GM18951 (cell line): ENCODE results near the gene ACTN4.

Experiments
- POLR2A ChIP-seq: IDR thresholded peaks from 4 replicates; pipeline ENCODE4 v1.6.1; 2011; ENCODE audit warnings: mild to moderate bottlenecking; ENCODE audit not compliant: insufficient read length, insufficient read depth; ENCODE audit errors: extremely low read depth
- in situ Hi-C: fragments of 300-500 bp; cut with MboI; formaldehyde crosslinking; loops from one replicate; pipeline ENCODE4 v1.12.0; 2022; ENCODE audit warnings: low sequenced_read_pairs, mixed read lengths, inconsistent platforms; ENCODE audit not compliant: unreplicated experiment

The ACTN4 gene

DNA sequence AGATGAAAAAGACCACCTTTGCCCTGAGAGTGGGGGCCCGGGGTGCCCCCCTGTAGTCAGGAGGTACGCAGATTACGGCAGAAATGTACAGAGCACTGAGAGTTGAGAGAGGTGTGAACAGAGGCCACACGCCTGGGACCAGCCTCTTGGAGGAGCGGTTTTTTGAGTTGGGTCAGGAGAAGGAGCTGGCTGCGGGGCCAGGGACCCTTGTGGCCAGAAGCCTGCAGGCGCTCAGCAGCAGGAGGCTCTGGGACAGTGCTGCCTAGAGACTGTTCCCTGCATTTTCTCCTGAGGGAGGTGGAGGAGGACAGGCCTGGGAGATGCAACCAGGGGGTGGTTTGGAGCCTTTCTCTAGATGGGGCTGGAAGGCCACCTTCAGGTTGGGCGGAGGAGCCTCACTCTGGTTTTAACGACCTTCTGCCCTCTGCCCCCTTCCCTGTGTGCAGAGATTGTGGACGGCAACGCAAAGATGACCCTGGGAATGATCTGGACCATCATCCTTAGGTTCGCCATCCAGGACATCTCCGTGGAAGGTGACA, 57.1 kb downstream of the ACTN4 start:
- in situ Hi-C loops: no loop called here
- TF ChIP-seq POLR2A: no peak

DNA sequence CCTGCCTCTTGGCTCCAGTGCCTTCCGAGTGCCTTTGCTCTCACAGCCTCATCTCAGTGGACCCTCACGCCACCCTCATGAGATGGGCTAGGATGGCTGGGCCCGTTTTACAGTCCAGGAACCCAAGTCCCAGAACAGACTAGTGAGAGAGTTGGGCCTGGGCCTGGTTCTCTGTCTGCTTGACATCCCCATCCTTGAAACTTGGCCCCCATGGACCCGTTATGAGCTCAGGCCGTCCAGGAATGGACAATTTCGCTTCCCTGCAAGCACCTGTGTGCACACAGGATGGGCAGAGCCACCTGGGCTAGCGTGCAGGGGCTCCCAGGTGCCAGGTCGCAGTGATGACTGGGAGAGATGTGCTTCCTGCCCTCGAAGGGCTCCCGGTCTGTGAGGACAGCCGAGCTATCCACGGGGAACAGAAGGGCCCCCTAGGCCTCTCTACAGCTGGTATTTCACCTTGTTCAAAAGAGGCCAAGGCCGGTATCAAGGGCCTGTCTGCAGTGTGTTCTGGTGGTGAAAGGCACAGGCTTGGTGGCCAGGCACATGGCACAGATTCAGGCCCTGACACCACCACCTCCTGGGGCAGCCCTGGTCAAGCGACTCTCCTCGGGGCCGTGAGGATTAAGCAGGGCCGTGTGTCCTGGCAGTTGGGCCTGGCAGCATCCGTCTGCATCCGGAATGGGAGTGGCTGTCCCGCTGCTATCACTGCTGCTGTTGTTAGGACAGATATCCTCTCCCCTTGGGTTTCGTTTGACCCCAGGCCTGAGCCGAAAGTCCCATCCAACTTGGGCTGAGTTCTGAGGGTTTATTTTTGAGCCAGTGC, 58.0 kb downstream of the ACTN4 start:
- in situ Hi-C loops: no loop called here
- no peak for TF ChIP-seq POLR2A

DNA sequence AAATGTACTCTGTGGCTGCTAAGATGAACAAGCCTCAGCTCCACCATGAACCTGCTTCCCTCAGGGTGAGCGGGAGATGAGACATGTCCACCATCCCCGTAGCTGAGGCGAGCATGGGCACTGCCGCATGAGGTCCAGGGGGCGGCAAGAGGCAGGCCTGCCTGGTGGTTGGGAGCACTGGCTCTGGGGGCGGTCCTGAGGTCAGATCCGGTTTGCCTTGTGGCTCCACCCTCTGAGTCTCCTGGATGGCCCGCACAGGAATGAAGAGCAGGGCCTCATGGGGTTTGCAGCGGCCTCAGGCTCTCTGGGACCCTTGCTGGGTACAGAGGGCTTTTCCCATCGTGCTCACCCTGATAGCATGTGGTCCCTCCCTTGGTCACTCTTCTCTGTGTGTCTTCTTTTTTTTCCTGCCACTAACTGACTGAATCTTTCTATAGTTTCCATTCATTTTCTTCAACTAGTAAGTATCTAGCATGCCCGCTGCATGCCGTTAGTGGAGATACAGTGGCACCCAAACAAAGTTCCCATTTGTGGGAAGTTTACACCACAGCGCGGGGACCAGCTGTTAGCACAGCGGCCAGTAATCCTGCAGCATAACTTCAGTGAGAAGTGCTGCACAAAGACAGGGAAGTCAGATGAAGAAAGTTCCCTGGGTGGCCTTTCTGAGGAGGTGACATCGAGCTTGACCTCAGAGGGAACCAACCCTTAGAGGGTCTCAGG, 59.5 kb downstream of the ACTN4 start:
- TF ChIP-seq POLR2A: no peak
- in situ Hi-C loops: no loop called here

DNA sequence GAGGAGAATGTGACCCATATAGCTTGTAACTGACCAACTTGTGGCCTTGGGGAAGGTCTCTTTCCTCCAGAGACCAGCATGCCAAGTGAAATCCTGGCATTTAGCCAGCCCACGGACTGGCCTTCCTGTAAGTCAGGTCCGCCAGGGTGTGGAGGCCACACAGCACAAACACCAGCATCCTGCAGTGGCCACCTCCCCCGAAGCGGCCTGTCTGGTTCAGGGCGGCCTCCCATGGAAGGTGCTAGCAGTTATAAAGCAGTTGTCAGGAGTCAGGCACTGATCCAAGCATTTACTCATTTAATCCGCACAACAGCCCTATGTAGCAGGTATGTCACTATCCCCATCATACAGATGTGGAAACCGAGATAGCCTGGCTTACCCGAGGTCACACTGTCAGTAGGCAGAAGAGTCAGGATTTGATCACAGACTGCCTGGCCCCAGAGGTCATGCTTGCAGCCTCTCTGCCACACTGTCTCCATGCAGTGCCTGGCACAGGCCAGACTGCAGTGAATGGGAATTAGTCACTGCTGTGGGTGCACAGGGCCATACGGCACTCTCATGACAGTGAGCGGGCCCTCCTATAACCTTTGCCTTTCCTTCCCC, 60.2 kb downstream of the ACTN4 start:
- in situ Hi-C loops: no loop called here
- no peak for TF ChIP-seq POLR2A

DNA sequence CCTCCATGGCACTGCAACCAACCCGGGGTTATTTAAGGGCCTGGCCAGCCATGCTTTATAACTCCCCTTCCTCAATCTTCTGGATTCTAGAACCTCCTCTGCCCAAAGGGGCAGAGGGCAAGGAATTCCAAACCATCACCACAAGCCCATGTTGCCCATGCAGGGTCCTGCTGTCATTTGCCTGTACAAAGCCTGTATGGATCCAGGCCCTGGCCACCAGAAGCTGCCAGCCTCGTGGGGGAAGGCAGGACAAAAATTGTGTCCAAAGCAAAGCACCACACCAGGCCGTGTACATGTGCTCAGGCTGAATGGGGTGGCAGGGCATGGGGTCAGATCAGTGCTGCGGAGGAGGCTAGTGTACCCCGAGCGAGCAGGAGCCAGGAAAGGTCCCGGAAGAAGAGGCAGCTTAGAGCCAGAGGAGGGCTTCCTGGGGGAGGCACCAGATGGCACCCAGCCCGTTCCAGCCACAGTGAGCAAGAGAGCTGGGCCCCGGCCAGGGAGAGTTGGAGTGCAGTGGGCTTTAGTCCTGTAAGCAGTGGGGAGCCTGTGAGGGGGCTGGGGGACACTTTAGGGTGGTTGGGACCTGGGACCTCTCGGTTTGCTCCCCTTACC, 61.1 kb downstream of the ACTN4 start:
- in situ Hi-C loops: no loop called here
- TF ChIP-seq POLR2A: no peak

DNA sequence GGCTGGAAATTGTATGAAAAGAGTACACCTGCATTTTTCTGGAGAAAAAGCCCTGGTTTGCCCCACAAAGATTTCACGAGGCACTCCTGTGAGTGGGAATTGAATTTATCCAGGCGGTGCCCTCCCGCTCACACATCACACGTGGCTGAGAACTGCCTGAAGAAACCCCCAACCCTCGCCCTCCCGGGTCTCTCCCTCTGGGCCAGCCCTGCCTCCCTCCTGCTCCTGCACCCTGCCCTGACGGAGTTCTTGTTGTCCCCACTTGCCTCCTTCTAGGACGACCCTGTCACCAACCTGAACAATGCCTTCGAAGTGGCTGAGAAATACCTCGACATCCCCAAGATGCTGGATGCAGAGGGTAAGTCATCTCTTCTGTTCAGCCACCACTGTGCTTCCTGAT, 61.7 kb downstream of the ACTN4 start:
- in situ Hi-C loops: no loop called here

DNA sequence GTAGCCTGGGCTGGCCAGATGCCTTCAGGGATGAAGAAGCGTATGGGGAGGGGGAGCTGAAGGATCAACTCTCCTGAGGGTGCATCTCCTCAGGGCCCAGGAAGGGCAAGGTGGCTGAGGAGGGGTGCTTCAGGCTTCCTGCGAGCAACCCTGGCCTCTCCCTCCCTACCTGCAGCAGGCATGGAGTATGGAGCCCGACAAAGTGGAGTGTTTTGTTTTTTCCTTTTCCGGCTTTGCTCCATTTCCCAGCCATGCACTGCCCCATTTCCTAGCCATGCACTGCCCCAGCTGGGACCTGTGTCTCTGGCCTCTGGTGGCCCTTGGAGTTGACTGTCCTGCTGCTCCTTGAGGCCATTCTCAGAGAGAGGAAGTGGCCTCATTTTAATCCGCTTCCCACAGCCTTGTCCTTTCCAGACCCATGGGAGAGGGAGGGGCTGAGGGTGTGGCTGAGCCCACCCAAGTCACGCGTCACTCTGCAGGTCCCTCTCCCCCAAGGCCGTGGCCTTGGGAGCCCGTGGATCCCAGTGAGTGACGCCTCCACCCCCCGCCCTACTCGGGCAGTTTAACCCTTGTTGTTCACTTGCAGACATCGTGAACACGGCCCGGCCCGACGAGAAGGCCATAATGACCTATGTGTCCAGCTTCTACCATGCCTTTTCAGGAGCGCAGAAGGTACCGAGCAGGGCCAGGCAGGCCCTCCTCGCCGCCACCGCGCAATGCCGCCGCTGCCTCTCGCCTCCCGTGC, 62.4 kb downstream of the ACTN4 start:
- TF ChIP-seq POLR2A: no peak
- in situ Hi-C loops: no loop called here

More for the DNA sequence above, 61.7 kb downstream of the ACTN4 start:
- no peak for TF ChIP-seq POLR2A

DNA sequence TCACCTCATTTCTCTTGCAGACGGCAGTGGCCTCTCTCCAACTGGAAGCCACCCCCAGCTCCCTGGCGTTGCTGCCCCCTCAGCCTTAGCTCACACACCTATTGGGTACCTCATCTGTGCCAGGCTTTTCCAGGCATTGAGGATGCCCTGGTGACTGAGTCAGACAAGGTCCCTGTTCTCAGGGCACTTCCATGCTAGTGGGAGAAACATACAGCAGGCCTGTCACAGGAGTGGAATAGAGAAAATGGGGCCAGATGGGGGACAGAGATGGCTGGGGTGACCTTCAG, 62.9 kb downstream of the ACTN4 start:
- in situ Hi-C loops: no loop called here
- no peak for TF ChIP-seq POLR2A

DNA sequence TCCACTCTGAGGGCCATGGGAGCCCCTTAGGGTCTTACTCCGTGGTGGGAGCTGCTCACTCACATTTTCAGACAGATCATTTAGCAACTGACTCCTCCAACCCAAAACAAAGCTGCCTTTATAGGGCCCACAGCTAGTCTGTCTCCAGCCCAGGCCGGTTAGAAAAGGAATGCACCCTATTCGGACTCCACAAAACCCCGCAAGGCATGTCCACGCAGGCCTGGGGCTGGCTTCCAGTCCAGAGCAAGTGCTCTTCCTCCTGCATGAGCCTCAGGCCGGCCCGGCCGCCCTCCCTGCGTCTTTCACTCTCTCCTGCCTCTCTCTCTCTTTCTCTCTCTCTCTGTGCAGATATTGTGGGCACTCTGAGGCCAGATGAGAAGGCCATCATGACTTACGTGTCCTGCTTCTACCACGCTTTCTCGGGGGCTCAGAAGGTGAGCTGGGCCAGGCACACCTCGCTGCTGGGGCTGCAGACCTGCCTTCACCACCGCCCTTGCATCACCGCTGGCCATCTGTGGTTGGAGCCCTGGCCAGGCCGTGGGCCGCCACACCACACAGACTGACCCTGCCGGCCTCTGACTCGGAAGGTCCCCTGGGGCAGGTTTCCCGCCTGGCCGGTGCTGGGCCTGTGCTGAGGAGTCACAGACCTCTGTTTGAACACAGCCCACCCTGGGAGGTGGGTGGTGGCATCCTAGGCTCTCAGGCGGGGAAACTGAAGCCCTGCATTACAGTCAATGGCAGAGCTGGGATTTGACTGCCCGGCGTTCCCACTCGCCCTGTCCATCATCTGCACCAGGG, 63.7 kb downstream of the ACTN4 start:
- in situ Hi-C loops: no loop called here
- no peak for TF ChIP-seq POLR2A

DNA sequence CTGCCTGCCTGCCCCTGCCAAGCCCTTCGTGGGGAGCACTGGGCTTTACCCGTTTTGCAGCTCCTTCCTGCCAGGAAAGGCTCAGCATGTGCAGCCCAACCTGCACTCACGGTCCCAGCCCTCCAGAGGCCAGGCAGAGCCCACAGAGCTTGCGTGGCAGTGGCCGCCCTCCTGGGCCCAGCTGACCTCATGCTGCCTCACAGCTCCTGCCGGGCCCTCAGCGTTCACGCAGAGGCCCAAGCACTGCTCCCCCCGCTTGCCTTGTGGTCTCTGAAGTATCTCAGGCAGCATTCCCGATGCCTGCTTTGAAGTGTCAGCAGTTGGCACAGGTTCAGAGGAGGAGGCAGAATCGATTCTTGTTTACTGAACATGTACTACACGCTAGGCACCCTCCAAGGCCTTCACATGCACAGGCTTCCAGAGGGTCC, 64.3 kb downstream of the ACTN4 start:
- no peak for TF ChIP-seq POLR2A
- in situ Hi-C loops: no loop called here

DNA sequence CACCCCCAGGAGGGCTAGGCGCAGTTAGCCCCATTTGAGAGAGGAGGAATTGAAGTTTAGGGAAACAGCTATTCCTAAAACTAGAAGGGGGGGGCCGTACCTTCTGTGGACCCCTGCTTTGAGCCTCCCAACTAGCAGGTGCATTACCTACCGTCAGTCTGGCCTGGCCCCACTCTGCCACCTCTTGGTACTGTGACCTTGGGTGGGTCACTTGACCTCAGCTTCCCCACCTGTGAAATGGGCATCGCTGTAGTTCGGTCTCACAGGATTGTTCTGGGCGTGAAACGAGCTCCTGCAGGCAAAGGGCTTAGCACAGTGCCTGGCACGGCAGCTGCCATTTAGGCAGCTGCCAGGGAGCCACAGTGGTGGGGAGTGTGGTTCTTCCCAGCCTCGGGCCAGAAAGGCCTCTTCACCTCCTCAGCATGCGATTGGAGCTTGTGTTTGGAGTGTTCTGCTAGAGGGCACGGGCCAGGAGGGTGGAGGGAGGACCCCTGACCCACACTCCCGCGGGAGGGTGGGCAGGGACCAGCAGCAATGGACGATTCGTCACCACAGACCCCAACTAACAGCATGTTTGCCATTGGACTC, 64.8 kb downstream of the ACTN4 start:
- in situ Hi-C loops: no loop called here
- no peak for TF ChIP-seq POLR2A

DNA sequence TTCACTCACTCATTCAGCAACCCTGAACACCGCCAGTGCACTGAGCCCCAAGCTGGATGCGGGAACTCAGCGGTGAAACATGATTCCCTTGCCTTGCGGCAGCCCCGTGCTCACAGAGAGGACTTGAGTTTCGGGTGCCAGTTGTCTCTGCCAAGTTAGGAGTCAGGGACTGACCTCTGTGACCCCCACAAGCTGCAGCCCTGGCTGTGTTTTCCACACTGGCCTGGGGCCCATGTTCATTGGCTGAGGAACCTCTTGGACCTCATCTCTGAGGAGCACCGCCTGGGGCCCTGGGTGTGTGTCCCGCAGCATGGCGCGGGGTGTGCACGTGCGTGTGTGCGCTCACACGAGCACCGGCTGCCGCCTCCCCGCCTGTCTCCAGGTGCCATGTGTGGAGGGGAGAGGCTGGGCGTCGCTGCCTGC, 65.8 kb downstream of the ACTN4 start:
- in situ Hi-C loops: no loop called here
- no peak for TF ChIP-seq POLR2A

DNA sequence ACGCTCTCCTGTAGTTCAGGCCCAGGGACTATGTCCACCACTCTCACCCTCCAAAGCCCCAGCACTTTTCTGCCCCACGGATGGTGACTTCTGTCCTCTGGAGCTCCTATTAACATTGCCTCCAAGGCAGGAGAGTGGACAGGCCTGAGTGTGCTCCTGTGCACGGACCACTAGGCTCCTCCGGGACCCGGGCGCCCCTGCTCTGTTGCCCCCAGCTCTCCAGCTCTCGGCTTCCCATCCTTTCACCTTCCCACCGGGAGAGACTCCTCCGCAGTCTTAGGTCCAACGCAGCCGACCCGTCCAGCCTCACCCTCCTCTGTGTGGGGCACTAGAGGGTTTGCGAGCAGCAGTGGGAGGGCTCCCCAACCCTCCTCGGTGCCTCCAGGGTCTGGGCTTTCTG, 66.4 kb downstream of the ACTN4 start:
- in situ Hi-C loops: no loop called here
- TF ChIP-seq POLR2A: no peak
